Inflammatory macrophage treated with lipopolysaccharide for 4 hours (primary cell): ENCODE data around the gene TREML4.
"Not testable (repeated sequence)": the region's sequence is repeated elsewhere in the genome, so short reads cannot be mapped to it uniquely, and the experiment has no call there.

ENCODE experiments used
- DNase-seq: peaks from one replicate; pipeline ENCODE4 v3.0.0-alpha.2; 2020

Gene TREML4

DNA sequence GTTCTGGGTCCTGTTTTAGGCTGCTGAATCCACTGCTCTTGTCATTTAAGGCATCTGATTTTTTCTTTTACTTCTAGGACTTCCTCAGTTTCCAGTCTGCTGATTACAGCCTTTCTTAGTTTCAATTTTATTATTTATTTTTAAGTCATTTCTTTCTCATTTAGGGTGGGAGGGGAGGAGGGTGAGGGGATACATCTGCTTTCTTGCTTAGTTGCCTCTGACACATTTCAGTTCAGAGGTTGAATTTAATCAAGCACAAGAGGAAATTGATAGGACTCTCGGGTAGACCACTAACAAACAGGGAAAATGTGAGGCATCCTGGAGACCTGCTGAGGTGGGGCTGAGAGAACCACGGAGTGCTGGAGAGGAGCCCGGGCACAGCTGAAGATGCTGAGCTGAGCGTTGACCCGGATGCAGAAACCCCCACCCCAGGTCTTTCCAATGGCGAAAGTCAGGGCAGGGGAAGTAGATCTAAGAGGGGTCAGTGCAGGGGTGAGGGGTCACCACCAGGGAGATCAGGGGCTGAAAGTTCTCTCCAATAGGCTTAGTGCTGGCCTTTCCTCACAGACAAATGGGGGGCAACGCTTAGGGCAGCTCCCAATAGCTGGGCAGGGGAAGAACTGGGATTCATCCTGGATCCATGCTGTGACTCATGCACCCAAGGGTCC is 19.6 kb upstream of the TREML4 start:
- DNase-seq, result no peak

DNA sequence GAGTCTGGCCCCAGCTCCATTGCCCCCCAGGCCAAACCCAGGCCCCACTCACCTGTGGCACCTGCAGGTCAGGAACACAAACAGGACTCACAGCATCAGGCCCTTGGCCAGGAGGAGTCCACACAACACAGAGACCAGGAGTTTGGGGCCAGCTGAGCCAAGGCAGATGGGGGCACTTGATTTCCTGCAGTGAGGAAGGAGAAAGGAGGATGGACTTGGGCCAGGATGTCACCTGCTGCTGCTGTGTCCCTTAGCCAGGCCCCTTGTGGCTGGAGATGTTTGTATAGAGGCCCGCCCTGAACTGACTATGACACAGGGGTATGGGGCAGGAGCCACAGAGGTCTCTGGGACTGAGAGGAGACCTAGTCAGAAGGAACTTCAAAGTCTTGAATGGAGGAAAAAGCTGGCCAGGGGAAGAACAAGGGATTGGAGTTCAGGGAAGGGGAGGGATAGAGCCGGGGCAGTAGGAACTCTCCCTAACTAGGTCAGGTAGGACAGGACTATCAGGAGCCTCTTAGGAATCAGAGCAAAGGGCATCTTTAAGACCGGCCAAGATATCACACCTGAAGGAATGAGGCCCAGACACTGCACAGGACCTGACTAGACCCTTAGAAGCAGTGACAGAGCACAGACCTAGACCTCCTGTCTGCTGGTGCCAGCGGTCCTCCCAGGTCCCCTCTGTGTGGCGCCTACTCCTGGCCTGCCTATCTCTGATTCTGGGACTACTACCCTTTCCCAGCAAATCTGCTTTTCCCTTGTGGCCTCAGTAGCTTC is 18.4 kb upstream of the TREML4 start:
- DNase-seq, result no peak

DNA sequence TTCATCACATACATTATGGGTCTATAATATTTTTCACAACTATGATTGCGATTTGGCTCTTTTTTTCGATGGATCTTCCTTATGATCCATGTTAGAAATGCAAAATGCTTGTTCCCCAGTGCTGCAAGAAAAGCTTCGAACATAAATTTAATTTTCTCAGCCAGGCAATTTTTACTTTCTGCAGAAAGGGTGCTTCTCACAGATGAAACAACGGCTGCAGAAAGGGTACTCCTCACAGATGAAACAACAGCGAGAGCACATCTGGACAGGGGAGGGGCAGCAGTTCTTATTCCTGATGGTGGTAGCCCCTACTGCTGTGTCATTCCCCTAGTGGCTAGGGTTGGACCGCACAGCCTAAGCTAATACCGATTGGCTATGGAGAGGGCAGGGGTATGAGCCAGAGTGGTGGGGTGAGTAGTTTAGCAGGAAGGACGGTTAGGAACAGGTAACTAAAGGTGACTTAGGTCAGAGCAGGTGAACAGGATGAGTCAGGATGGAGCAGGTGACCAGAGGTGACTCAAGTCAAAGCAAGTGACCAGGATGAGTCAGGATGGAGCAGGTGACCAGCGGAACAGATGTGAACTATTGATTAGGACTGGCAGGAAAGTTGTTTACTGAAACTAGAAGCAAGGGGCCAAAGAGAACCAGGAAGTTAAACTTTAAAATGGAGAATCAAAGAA is 13.4 kb upstream of the TREML4 start:
- no peak for DNase-seq

DNA sequence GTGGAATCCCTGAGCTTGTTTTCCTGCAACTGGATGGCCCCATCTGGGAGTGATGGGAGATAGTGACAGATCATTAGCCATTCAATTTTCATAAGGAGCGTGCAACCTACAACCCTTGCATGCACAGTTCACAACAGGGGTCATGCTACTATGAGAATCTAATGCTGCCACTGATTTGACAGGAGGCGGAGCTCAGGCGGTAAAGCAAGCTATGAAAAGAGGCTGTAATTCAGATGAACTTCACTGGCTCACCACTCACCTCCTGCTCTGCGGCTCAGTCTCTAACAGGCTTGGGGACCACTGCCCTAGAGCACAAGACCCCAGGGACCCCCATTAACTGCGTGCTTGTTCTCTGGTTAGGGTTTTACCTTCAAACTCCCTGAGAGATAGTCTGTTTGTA is 12.4 kb upstream of the TREML4 start:
- DNase-seq, result no peak

DNA sequence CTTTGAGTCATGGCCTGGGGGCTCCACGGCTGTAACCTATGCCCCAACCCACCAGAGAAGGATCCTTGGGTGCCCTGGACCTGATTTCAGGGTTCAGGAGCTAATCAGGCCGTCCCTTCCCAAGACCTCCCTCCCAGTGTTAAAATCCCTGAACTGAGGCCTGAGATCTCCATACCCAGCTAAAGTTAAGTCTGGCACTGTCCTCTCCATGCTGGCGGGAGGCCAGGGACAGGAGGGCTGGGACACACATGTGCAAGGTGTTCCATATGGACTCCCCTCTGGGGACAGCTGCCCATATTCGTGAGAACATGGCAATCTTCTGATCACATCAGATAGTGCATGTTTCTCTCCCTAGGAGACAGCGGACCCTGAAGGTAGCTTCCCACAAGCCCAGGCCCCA is 11.5 kb upstream of the TREML4 start:
- DNase-seq, result no peak

DNA sequence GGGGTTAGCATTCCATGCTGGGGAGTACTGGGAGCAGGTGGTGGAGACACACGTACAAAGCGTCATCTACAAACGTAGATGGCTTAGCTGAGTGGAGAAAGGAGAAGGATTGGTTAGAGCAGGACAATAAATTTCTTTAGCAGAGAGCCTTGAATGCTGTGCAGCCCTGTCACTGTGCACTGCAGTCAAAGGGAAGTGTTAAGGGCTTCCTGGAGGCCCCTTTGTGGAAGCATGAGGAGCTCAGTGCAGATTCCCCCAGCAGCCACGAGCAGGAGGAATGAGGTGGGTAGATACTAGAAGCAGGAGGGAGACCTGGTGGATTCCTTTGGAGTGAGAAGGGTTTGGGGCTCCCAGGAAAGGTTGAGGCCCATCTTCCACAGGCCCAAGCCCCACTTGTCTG is 6.1 kb upstream of the TREML4 start:
- no peak for DNase-seq

DNA sequence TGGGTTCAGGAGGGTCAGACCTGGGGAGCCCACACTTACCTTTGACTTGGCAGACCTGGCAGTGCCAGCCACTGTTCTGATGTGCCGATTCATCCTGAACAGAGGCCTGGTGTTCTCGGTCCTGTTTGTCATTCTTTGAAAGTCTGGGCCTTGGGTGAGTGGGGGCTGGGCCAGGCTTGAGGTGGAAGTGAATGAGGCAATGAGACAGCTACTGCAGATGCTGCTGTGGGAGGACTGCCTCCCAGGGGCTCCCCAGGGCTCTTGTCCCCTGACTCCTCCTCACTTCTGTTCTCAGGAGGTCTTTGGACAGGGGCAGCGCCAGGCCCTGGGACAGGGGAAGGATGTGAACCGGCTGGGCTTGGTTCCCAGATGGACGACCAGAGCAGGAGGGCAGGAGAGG is 5.6 kb upstream of the TREML4 start:
- no peak for DNase-seq

DNA sequence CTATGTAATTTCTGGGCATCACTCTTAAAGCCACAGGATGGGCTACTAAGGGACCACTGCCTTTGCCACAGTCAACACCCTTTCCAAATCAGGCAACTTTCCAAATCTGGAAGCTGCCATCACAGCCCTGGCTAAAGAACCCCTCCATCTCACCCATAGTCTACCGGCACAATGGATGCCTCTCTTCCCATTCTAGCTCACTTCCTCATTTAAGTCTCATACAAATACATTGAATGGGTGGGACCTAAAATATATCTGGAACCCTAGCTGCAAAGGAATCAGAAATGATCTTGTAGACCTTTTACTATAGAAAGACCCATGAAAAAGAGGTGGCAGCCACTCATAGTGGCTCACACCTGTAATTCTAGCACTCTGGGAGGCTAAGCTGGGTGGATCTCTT is 3.3 kb upstream of the TREML4 start:
- no peak for DNase-seq

DNA sequence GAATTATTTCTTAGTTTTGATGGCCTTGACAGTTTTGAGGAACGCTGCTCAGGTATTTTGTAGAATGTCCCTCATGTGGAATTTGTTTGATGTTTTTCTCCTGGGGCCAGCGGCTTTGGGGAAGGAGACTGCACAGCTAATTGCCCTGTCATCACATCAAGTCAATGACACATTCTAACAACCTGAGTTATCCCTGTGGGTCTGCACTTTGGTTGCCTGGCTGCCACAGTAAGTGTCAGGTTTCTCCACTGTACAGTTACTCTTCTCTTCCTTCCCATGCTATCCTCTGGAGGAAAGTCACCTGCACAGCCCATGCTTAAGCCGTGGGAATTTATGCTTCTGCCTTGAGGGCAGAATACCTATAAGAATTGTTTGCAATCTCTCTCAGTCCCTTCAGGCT is 1.4 kb upstream of the TREML4 start:
- no peak for DNase-seq

DNA sequence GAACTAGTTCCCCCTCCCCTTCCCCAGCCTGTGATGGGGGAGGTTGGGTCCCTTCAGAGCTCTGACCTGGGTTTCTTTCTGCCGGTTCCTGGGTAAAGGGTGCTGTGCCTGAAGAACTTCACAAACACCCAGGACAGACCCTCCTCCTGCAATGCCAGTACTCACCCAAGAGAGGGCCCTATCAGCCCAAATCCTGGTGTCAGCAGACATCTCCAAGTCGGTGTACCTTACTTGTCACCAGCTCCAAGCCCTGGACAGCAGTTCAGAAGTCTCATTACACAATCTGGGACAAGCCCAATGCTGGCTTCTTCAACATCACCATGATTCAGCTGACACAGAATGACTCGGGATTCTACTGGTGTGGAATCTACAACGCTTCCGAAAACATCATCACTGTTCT is 467 bp downstream of the TREML4 start:
- DNase-seq, result peak; percentile 92

DNA sequence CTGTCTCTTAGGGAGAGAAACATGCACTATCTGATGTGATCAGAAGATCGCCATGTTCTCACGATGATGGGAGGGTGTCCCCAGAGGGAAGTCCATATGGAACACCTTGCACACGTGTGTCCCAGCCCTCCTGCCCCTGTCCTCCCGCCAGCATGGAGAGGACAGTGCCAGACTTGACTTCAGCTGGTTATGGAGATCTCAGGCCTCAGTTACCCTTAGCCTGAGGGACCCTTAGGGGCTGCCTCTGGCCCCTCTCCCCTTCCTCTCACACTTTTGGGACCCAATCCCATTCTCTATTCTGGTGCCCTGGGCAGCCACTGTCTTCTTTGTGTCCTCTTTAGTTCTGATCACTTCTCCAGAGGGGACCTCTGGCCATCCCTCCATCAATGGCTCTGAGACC is 1.6 kb downstream of the TREML4 start:
- DNase-seq, result no peak

DNA sequence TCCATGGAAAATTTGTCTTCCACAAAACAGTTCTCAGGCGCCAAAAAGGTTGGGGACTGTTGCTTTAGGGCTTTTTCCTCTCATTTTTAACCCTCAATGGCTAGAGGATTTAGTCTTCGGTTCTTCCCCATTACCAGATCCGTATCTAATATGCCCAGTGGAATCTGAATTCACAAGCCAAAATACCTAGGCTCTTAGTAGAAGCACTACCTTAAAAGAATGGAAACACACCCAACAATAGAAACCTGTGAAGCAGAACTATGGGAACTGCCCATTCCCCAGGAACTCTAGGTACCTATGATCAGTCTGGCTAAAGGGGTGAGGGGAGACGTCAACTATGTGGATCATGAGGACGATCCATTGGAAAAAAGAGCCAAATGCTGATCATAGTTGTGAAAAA is 3.1 kb downstream of the TREML4 start:
- no peak for DNase-seq

DNA sequence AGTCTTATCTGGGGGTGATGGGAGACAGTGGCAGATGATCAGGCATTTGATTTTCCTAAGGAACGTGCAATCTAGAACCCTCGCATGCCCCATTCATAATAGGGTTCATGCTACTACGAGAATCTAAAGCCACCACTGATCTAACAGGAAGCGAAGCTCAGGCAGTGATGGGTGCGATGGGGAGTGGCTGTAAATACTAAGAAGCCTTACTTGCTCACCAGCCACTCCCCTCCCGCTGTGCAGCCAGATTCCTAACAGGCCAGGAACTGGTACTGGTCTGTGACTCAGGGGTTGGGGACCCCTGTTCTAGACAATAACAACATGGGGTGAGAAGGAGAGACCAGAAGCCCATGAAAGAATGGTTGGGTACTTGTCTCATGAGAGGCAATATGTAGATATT is 4.5 kb downstream of the TREML4 start:
- DNase-seq, result no peak

DNA sequence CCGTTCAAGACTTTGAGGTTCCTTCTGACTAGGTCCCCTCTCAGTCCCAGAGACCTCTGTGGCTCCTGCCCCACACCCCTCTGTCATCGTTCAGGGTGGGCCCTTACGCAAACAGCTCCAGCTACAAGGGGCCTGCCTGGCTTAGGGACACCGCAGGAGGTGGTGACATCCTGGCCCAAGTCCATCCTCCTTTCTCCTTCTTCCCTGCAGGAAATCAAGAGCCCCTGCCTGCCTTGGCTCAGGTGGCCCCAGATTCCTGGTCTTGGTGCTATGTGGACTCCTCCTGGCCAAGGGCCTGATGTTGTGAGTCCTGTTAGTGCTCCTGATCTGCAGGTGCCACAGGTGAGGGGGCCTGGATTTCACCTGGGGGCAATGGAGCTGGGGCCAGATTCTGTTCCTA is 8.1 kb downstream of the TREML4 start:
- no peak for DNase-seq

DNA sequence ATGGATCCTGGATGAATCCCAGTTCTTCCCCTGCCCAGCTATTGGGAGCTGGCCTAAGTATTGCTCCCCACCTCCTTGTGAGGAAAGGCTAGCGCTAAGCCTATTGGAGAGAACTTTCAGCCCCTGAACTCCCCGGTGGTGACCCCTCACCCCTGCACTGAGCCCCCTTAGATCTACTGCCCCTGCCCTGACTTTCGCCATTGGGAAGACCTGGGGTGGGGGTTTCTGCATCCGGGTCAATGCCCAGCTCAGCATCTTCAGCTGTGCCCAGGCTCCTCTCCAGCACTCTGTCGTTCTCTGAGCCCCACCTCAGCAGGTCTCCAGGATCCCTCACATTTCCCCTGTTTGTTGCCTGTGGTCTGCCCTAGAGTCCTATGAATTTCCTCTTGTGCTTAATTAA is 9.0 kb downstream of the TREML4 start:
- DNase-seq, result no peak

DNA sequence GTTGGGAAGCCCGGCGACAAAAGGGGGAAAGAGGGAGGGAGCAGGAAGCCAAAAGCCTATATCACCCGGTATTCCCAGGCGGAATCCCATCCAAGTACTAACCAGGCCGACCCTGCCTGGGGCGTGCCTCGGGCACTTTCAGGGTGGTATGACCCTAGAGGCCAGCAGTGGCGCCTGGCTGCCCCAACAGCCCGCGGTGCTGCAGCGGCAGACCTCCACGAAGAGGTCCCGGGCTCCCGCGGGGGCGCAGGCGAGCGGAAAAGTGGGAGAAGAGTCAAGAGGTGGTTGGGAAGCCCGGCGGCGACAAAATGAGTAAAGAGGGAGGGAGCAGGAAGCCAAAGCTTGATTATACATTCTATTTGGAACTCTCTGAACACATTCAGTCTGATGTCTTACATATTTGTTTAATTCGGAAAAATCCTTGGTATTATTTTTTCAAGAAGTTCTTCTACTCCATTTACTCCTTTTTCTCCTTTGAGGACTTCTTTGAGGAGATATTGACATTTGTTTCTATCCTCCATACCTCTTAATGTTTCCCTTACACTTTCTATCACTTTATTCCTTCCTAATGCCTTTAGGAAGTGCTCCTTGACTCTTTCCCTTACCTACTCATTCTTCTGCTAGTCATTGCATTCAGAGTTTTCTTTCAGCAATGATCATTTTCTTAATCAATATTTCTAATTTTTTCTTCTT is 11.5 kb downstream of the TREML4 start:
- no peak for DNase-seq

DNA sequence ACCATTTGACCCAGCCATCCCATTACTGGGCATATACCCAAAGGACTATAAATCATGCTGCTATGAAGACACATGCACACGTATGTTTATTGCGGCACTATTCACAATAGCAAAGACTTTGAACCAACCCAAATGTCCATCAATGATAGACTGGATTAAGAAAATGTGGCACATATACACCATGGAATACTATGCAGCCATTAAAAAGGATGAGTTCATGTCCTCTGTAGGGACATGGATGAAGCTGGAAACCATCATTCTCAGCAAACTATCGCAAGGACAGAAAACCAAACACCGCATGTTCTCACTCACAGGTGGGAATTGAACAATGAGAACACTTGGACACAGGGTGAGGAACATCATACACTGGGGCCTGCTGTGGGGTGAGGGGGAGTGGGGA is 18.4 kb downstream of the TREML4 start:
- not testable (repeated sequence) for DNase-seq

DNA sequence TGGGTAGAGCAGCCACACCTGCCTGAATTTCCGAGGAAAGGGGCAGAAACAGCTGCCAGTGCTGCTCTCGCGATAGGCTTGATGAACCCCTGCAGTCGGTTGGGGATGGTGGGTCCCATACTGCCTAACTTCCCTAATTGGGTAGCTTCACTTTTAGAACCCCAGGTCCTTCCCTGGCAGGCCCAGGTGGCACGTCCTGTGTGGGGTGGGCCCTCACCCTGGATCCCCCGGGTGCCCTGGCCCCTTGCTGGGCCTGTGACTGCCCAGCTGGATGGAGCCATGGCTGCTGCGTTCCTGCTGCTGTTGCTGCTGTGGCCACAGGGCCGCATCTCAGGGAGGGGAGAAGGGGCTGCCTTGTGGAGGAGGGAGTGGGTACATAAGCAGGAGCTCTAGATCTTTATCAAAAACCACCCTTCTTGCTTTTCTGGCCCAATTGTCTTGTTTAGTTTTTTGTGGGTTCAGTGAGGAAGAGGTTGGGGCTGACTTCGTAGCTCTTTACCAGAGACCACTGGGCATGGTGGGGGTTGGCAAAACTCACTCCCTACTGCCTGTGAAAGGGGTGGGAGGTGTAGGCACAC is 19.2 kb downstream of the TREML4 start:
- DNase-seq, result no peak

DNA sequence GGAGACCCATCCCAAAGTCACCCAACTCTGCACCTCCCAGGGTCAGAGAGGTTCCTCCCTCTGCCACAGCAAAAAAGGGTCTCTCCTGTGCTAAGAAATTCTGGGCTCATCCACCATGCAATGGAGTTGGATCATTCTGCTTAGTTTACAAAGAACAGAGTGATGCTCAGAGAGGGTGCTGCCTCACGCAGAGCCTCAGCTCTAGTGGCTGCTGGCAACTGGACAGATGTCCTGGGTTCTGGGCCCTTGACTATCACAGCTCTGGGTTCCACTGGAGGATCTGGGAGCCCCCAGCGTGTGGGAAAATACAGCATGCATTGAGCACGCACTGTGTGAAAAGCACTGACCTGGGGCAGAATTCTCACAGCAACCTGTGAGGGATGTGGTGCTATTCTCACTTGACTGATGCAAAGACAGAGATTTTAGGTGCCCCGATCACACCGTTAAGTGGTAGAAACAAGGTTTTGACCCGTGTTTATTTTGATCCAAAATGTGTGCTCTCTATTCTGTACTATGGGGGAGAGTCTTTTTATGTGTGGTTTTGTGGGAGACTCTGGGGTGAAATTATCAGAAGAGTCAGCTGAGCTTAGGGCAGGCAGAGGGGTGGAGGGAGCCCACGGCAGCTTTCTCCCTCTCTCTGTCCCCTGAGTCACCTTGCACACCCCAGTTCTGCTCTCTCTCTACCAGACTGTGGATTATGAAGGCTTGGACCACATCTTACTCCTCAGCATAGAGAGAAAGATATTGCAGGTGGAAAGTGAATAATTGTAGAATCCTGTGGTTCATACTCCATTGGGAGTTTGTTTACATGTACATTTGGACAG is 19.9 kb downstream of the TREML4 start:
- no peak for DNase-seq

DNA sequence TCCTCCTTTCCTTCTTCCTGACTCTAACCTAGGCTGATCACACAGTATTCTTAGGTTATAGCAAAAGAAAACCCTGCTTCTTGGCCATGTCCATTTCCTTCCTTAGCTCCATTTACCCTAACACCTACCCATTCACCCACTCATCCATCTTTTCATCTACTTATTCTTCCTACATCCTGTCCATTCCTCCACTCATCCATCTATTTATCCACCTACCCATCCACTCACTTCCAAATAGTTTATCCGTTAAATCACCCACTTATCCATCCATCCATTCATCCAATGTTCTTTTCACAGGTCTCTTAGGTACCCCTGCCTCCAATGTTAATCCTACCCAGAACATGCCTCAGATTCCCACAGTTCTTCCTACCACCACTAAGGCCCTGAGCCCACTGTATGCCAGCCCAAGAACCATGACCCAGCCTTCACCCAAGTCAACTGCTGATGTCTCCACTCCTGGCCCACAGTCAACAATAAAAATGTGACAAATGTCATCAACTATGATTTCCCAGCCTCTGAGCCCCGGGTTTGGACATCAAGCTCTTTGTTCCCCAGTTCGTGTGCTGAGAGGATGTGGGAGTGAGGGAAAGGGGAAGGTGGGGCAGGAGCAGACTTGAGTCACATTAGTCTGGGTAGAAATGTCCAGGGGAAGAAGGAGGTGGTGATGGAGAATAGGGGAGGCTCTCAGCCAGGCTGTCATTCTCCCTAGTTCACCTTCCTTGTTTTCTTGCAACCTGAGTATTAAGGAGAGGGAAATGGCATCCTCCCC is 24.4 kb downstream of the TREML4 start:
- peak; percentile 69 for DNase-seq

DNA sequence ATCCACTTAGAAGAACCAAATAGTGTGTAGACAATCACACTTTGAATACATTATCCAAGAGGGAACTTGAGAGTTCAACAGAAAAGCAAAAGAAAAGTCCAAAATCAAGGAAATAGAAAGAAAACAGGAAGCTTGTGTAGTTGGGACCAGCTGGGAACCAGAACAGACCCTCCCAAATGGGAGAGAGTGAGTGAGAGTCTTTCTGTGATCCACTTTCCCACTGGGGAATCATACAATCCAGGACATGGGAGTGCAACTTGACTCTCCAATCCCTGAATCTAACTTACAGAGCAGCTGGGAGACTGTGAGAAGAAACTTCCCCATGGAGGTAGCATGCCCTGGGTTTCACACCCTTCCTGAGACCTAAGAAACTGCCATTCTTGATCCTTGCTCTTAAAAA is 27.0 kb downstream of the TREML4 start:
- no peak for DNase-seq
